H1 (cell line): ENCODE measurements around the gene SLC6A7. TPM values are rescaled to one million over a fixed set of nuclear protein-coding genes. Genes with fewer than 3 reads are reported as not detected.

ENCODE experiments used
- CTCF ChIA-PET: fragments of 300-600 bp; sonication (Branson Sonifier 250); formaldehyde crosslinking; loops from one replicate; lab custom pipeline; 2021; ENCODE audit not compliant: partially characterized antibody; lab: Charles Lee
- POLR2A ChIA-PET: fragments of 300-600 bp; sonication (Branson Sonifier 250); formaldehyde crosslinking; loops from one replicate; lab custom pipeline; 2021; ENCODE audit warnings: inconsistent platforms; ENCODE audit not compliant: partially characterized antibody; lab: Charles Lee
- DNase-seq, 2 experiments: peaks; one replicate each; pipeline versions ENCODE4 v3.0.0 to v3.0.0-alpha.2; 2010 to 2022; ENCODE audit warnings: low spot score in 2 of 2, low read depth in 1 of 2, mixed read lengths in 1 of 2
- FAIRE-seq: peaks from 2 replicates; lab custom pipeline; 2011; peaks lifted over from hg19 to GRCh38; lab: Jason Lieb, UNC
- H2AFZ ChIP-seq: 2 replicates; pipeline ENCODE4 v1.8.1; 2012; ENCODE audit warnings: low read length, inconsistent platforms
- H2AK5ac ChIP-seq: 2 replicates; pipeline ENCODE4 v1.6.1; 2013; ENCODE audit warnings: low read depth, low read length
- H2BK120ac ChIP-seq: replicated peaks from 2 replicates; pipeline ENCODE3; 2013; ENCODE audit warnings: low read depth, low read length, inconsistent platforms
- H2BK12ac ChIP-seq: 2 replicates; pipeline ENCODE4 v1.6.1; 2013; ENCODE audit warnings: low read depth, low read length
- H2BK15ac ChIP-seq: 2 replicates; pipeline ENCODE4 v1.6.1; 2013; ENCODE audit warnings: low read length
- H2BK20ac ChIP-seq: 2 replicates; pipeline ENCODE4 v1.6.1; 2013; ENCODE audit warnings: low read length
- H2BK5ac ChIP-seq: 2 replicates; pipeline ENCODE4 v1.6.1; 2013; ENCODE audit warnings: low read depth, low read length
- H3K14ac ChIP-seq: 2 replicates; pipeline ENCODE4 v1.6.1; 2013; ENCODE audit warnings: inconsistent platforms; ENCODE audit not compliant: insufficient read length
- H3K18ac ChIP-seq: 2 replicates; pipeline ENCODE4 v1.6.1; 2013; ENCODE audit warnings: low read length; ENCODE audit errors: extremely low read depth
- H3K23ac ChIP-seq: 2 replicates; pipeline ENCODE4 v1.6.1; 2013; ENCODE audit warnings: inconsistent platforms; ENCODE audit not compliant: insufficient read length
- H3K23me2 ChIP-seq: 2 replicates; pipeline ENCODE4 v1.6.1; 2013; ENCODE audit warnings: low read depth, low read length
- H3K27ac ChIP-seq: 2 replicates; pipeline ENCODE4 v1.6.1; 2011; ENCODE audit warnings: low read depth, low read length, inconsistent platforms
- H3K27me3 ChIP-seq, 4 experiments: replicated peaks in 1 of 4; 1 replicate in 1 of 4; 2 replicates in 3 of 4; pipeline versions ENCODE4 v1.6.1 to v1.8.1; 2011 to 2013; ENCODE audit warnings: low read length in 3 of 4, mild to moderate bottlenecking in 3 of 4, inconsistent platforms in 2 of 4, mixed read lengths in 2 of 4, moderate library complexity in 1 of 4; ENCODE audit not compliant: control insufficient read depth in 3 of 4, insufficient read depth in 3 of 4; ENCODE audit errors: extremely low read depth in 1 of 4
- H3K36me3 ChIP-seq, 4 experiments: 2 replicates each; pipeline versions ENCODE4 v1.6.1 to v1.8.1; 2011 to 2013; ENCODE audit warnings: mild to moderate bottlenecking in 4 of 4, low read length in 3 of 4, moderate library complexity in 2 of 4, control low read depth in 1 of 4, inconsistent platforms in 1 of 4; ENCODE audit not compliant: insufficient read depth in 4 of 4, control insufficient read depth in 2 of 4
- H3K4ac ChIP-seq: replicated peaks from 2 replicates; pipeline ENCODE3; 2013; ENCODE audit warnings: low read length, low read depth, mixed read lengths, inconsistent platforms; ENCODE audit not compliant: insufficient read length
- H3K4me1 ChIP-seq, 4 experiments: replicated peaks in 1 of 4; 1 replicate in 1 of 4; 2 replicates in 3 of 4; pipeline versions ENCODE4 v1.6.1 to v1.8.1; 2011 to 2013; ENCODE audit warnings: low read length in 3 of 4, inconsistent platforms in 2 of 4, mixed read lengths in 1 of 4; ENCODE audit not compliant: insufficient read depth in 4 of 4, control insufficient read depth in 3 of 4
- H3K4me2 ChIP-seq, 2 experiments: 2 replicates each; pipeline versions ENCODE4 v1.6.1 to v1.8.1; 2011 to 2013; ENCODE audit warnings: low read depth in 2 of 2, low read length in 2 of 2, control low read depth in 1 of 2, inconsistent platforms in 1 of 2, mild to moderate bottlenecking in 1 of 2; ENCODE audit not compliant: insufficient read depth in 1 of 2
- H3K4me3 ChIP-seq, 4 experiments: fragments of 200-600, 300-600 bp in 1 of 4; sonication (generic), shearing (Covaris generic), sonication (Bioruptor Twin) in 1 of 4; 2 replicates each; pipeline versions ENCODE4 v1.5.1 to v1.8.1; 2011 to 2016; ENCODE audit warnings: low read length in 4 of 4, low read depth in 3 of 4, control low read depth in 2 of 4, inconsistent platforms in 2 of 4, mild to moderate bottlenecking in 2 of 4, mixed read lengths in 1 of 4, moderate library complexity in 1 of 4; ENCODE audit not compliant: insufficient read depth in 2 of 4; ENCODE audit errors: extremely low read depth in 1 of 4
- H3K56ac ChIP-seq: replicated peaks from 2 replicates; pipeline ENCODE3; 2013; ENCODE audit warnings: low read depth, mild to moderate bottlenecking, mixed read lengths, low read length, inconsistent platforms; ENCODE audit not compliant: insufficient read length
- H3K79me1 ChIP-seq: 2 replicates; pipeline ENCODE4 v1.6.1; 2013; ENCODE audit warnings: low read depth, low read length, control low read depth
- H3K79me2 ChIP-seq, 2 experiments: 2 replicates each; pipeline versions ENCODE4 v1.6.1 to v1.8.1; 2012 to 2013; ENCODE audit warnings: low read length in 2 of 2, mild to moderate bottlenecking in 2 of 2, inconsistent platforms in 1 of 2; ENCODE audit not compliant: insufficient read depth in 2 of 2, control insufficient read depth in 1 of 2
- H3K9ac ChIP-seq, 4 experiments: replicated peaks in 1 of 4; 1 replicate in 1 of 4; 2 replicates in 3 of 4; pipeline versions ENCODE4 v1.6.1 to v1.8.1; 2011 to 2013; ENCODE audit warnings: low read depth in 3 of 4, low read length in 3 of 4, control low read depth in 2 of 4, mild to moderate bottlenecking in 2 of 4, moderate library complexity in 2 of 4, inconsistent platforms in 1 of 4; ENCODE audit errors: extremely low read depth in 1 of 4
- H3K9me3 ChIP-seq, 2 experiments: 2 replicates each; pipeline versions ENCODE4 v1.6.1 to v1.8.1; 2012 to 2013; ENCODE audit warnings: mild to moderate bottlenecking in 2 of 2, moderate library complexity in 2 of 2, control low read depth in 1 of 2, inconsistent platforms in 1 of 2, low read depth in 1 of 2, low read length in 1 of 2, mixed read lengths in 1 of 2; ENCODE audit not compliant: insufficient read depth in 2 of 2
- H4K20me1 ChIP-seq, 2 experiments: replicated peaks in 1 of 2; 2 replicates each; pipeline versions ENCODE3 to v1.8.1; 2011 to 2013; ENCODE audit warnings: inconsistent platforms in 2 of 2, low read length in 2 of 2, mild to moderate bottlenecking in 1 of 2; ENCODE audit not compliant: insufficient read depth in 2 of 2, control insufficient read depth in 1 of 2
- H4K5ac ChIP-seq: 2 replicates; pipeline ENCODE4 v1.6.1; 2013; ENCODE audit warnings: low read length, low read depth, mixed read lengths, inconsistent platforms; ENCODE audit not compliant: insufficient read length
- H4K8ac ChIP-seq: 2 replicates; pipeline ENCODE4 v1.8.0; 2013; ENCODE audit warnings: mild to moderate bottlenecking, moderate library complexity, low read length, inconsistent platforms; ENCODE audit not compliant: insufficient read depth; ENCODE audit errors: extremely low read depth
- H4K91ac ChIP-seq: replicated peaks from 2 replicates; pipeline ENCODE3; 2013; ENCODE audit warnings: low read length, mixed read lengths, inconsistent platforms; ENCODE audit not compliant: insufficient read length
- BCL11A ChIP-seq, 2 experiments: IDR thresholded peaks; one replicate each; pipeline ENCODE4 v1.6.1; 2011; ENCODE audit warnings: low read depth in 2 of 2, low read length in 2 of 2, mild to moderate bottlenecking in 2 of 2
- CBX5 ChIP-seq: fragments of 300-800, 300-1000 bp; sonication (generic); IDR thresholded peaks from 2 replicates; pipeline ENCODE4 v1.7.1; 2016; ENCODE audit warnings: antibody characterized with exemption, low read length, low read depth
- CHD2 ChIP-seq: IDR thresholded peaks from 2 replicates; pipeline ENCODE4 v1.6.1; 2012; ENCODE audit warnings: low read length, improper control_type of control experiment
- CTCF ChIP-seq, 3 experiments: IDR thresholded peaks; 1 replicate in 2 of 3; 2 replicates in 1 of 3; pipeline versions ENCODE4 v1.5.1 to v1.6.1; 2011; ENCODE audit warnings: low read length in 3 of 3, mild to moderate bottlenecking in 3 of 3, inconsistent platforms in 2 of 3, low read depth in 1 of 3, moderate library complexity in 1 of 3; ENCODE audit not compliant: insufficient read depth in 1 of 3; ENCODE audit errors: control extremely low read depth in 1 of 3
- KDM1A ChIP-seq: fragments of 200-600, 300-600 bp; sonication (generic); IDR thresholded peaks from 2 replicates; pipeline ENCODE4 v1.7.1; 2016; ENCODE audit warnings: mild to moderate bottlenecking, low read length, borderline replicate concordance
- NRF1 ChIP-seq: IDR thresholded peaks from 2 replicates; pipeline ENCODE4 v1.6.1; 2011; ENCODE audit warnings: mild to moderate bottlenecking, low read depth, low read length, improper control_type of control experiment
- PHF8 ChIP-seq: fragments of 200-600 bp; sonication (generic); conservative IDR thresholded peaks from 2 replicates; pipeline ENCODE4 v1.7.1; 2012; ENCODE audit warnings: low read depth, mild to moderate bottlenecking, inconsistent platforms, low read length, moderate library complexity
- POLR2AphosphoS5 ChIP-seq: IDR thresholded peaks from 2 replicates; pipeline ENCODE4 v1.6.1; 2011; ENCODE audit warnings: low read depth, low read length
- RBBP5 ChIP-seq: IDR thresholded peaks from 2 replicates; pipeline ENCODE4 v1.7.1; 2012; ENCODE audit warnings: low read depth, mild to moderate bottlenecking, inconsistent platforms, low read length, moderate library complexity, borderline replicate concordance
- SP2 ChIP-seq: IDR thresholded peaks from 2 replicates; pipeline ENCODE4 v1.6.1; 2012; ENCODE audit warnings: mild to moderate bottlenecking, low read length, inconsistent platforms
- SRF ChIP-seq: IDR thresholded peaks from 2 replicates; pipeline ENCODE4 v1.6.1; 2011; ENCODE audit warnings: mild to moderate bottlenecking, low read depth, low read length, moderate library complexity
- TEAD4 ChIP-seq: IDR thresholded peaks from 2 replicates; pipeline ENCODE4 v1.6.1; 2012; ENCODE audit warnings: low read depth, low read length, inconsistent platforms, mixed read lengths
- WGBS, 2 experiments: shearing (Covaris generic) in 1 of 2; methylation state at CpG; one replicate each; pipeline versions ENCODE4 v1.1.6 to v1.1.7; 2013 to 2015; ENCODE audit warnings: low lambda C conversion rate in 2 of 2, mixed read lengths in 2 of 2, inconsistent platforms in 1 of 2, low coverage in 1 of 2, missing lambda C conversion rate in 1 of 2; ENCODE audit not compliant: insufficient replicate concordance in 2 of 2, insufficient coverage in 1 of 2, insufficient read length in 1 of 2; ENCODE audit errors: extremely low coverage in 1 of 2, missing lambda C conversion rate in 1 of 2; 5-methylcytosine and 5-hydroxymethylcytosine counted together
- polyA plus RNA-seq, 7 experiments: library from polyadenylated mRNA; depleted of rRNA in 3 of 7; stranded (reverse) in 5 of 7; unstranded in 2 of 7; fragments of >200 nt in 5 of 7; fragments of 200-250 nt in 2 of 7; gene quantifications; 1 replicate in 5 of 7; 2 replicates in 1 of 7; 4 replicates in 1 of 7; pipeline versions ENCODE4 v1.2.1 to v1.2.3, GENCODE V29; 2011 to 2013; ENCODE audit warnings: missing spikeins in 2 of 7, mixed read lengths in 2 of 7
- total RNA-seq: library from RNA; stranded (reverse); fragmentation: NEBNext Ultra II Directional; extraction: Animal tissue kit (Norgen Biotek cat#: 25700); gene quantifications from 2 replicates; pipeline ENCODE4 v1.2.1, GENCODE V29; 2021

Gene SLC6A7
- total and polyA plus RNA-seq, 2 of the 8 experiments (the other 6 are each of a cell fraction or from before 2014, with no cell fraction given), result 0.07 to 0.12 TPM

GRCh38 chr5:150172145-150172544, 17.7 kb upstream of the SLC6A7 start:
- H2BK5ac ChIP-seq, result no peak overlapping the region
- no peaks in the 10 kb centered on the region for H3K36me3 ChIP-seq
- H4K91ac ChIP-seq, result no peak overlapping the region
- 87% methylated on average over 1 of the region's 1 CpG; no CpG with 5 or more reads in 1 of the 2 experiments for WGBS, 2 experiments
- ChIA-PET CTCF (interaction anchor here (0.9 to 17.8 kb wide), 16 partner anchors 9 to 179 kb away, joined by 3 to 406 read pairs (median 8); partner anchors contain the start of genes ARSI, CDX1, PDGFRB and SLC6A7), POLR2A (no interaction called here)
- no peak overlapping the region for H3K18ac ChIP-seq
- H2BK120ac ChIP-seq, result no peak overlapping the region
- no peak overlapping the region for H2BK15ac ChIP-seq
- H3K79me1 ChIP-seq, result no peaks in the 10 kb centered on the region; the same call in 1 of the 2 replicates
- H2BK20ac ChIP-seq, result no peak overlapping the region
- no peak overlapping the region for H3K27ac ChIP-seq
- H3K56ac ChIP-seq, result no peak overlapping the region
- H4K5ac ChIP-seq, result no peak overlapping the region
- no peaks in the 10 kb centered on the region for H3K79me2 ChIP-seq
- no peak overlapping the region for H3K23ac ChIP-seq
- H3K4me3 ChIP-seq, result no peak overlapping the region
- no peaks in the 10 kb centered on the region for H3K9me3 ChIP-seq
- no peak overlapping the region for H3K14ac ChIP-seq
- H2AK5ac ChIP-seq, result no peak overlapping the region
- H3K23me2 ChIP-seq, result peaks cover 2% of the 10 kb centered on the region; the same call in 1 of the 2 replicates
- peaks cover 3 to 4% of the 10 kb centered on the region in 2 experiments for H4K20me1 ChIP-seq
- peaks cover 0 to 6% (median 4%) of the 10 kb centered on the region in 4 experiments; a peak in 5 of 7 replicates for H3K4me1 ChIP-seq
- no peak overlapping the region for H4K8ac ChIP-seq
- H2BK12ac ChIP-seq, result no peak overlapping the region
- no peak overlapping the region for H2AFZ ChIP-seq
- DNase-seq, result no peak
- no peak overlapping the region for H3K9ac ChIP-seq
- peaks cover 31 to 52% (median 46%) of the 10 kb centered on the region in 4 experiments for H3K27me3 ChIP-seq
- no peak overlapping the region for H3K4ac ChIP-seq
- no peak overlapping the region for H3K4me2 ChIP-seq
- no peak for FAIRE-seq
- TF ChIP-seq BCL11A (IDR thresholded peaks at IDR 0.05; ENCODE audit: low read depth in 2 of 2, low read length in 2 of 2) (no peak), CTCF (IDR thresholded peaks at IDR 0.05; ENCODE audit: control extremely low read depth in 1 of 3, insufficient read depth in 1 of 3, low read depth in 1 of 3, low read length in 3 of 3) (no peak), SP2 (no peak), POLR2AphosphoS5 (no peak), KDM1A (no peak), RBBP5 (no peak), PHF8 (no peak), NRF1 (no peak), CHD2 (no peak), TEAD4 (no peak), SRF (no peak), CBX5 (no peak)
